Glutamatergic neuron (in vitro differentiated cells): ENCODE data around the gene TRIO. TPM values are rescaled to one million over a fixed set of nuclear protein-coding genes. Genes with fewer than 3 reads are reported as not detected.
A peak's percentile ranks its signal among the peaks of the same experiment; 100 is the strongest.

Source experiments
- DNase-seq: peaks from one replicate; pipeline ENCODE4 v3.0.0; 2022
- H3K27ac Mint-ChIP-seq: one replicate; pipeline ENCODE4 v1.8.0; 2020; ENCODE audit warnings: mild to moderate bottlenecking, mixed read lengths, inconsistent platforms; ENCODE audit not compliant: unreplicated experiment
- H3K27me3 Mint-ChIP-seq: one replicate; pipeline ENCODE4 v1.8.0; 2020; ENCODE audit warnings: mild to moderate bottlenecking, moderate library complexity, mixed read lengths, inconsistent platforms; ENCODE audit not compliant: unreplicated experiment
- H3K36me3 Mint-ChIP-seq: one replicate; pipeline ENCODE4 v1.8.0; 2020; ENCODE audit warnings: mild to moderate bottlenecking, mixed read lengths, inconsistent platforms; ENCODE audit not compliant: unreplicated experiment
- H3K4me1 Mint-ChIP-seq: one replicate; pipeline ENCODE4 v1.8.0; 2020; ENCODE audit warnings: mild to moderate bottlenecking, low read depth, mixed read lengths, inconsistent platforms; ENCODE audit not compliant: unreplicated experiment
- H3K4me3 Mint-ChIP-seq: one replicate; pipeline ENCODE4 v1.8.0; 2020; ENCODE audit warnings: mild to moderate bottlenecking, mixed read lengths, inconsistent platforms; ENCODE audit not compliant: unreplicated experiment
- H3K9me3 Mint-ChIP-seq: one replicate; pipeline ENCODE4 v1.8.0; 2020; ENCODE audit warnings: mild to moderate bottlenecking, moderate library complexity, mixed read lengths, inconsistent platforms; ENCODE audit not compliant: unreplicated experiment
- total RNA-seq: library from RNA; stranded (reverse); fragmentation: NEBNext Ultra II Directional; extraction: Animal tissue kit (Norgen Biotek cat#: 25700); gene quantifications from one replicate; pipeline ENCODE4 v1.2.1, GENCODE V29; 2021; ENCODE audit not compliant: unreplicated experiment
- TF ChIP-seq, protein P1 (sequence below): fragments of 200-600 bp; sonication (generic); IDR thresholded peaks from one replicate; pipeline ENCODE4 v1.5.0; 2021; ENCODE audit not compliant: partially characterized antibody, unreplicated experiment

The TRIO gene
- total RNA-seq, 1 donor from 2014 or later = 281 TPM

- Mint-ChIP-seq H3K4me1 (peaks cover 45% of the 10 kb centered on the region), H3K36me3 (peaks cover 5% of the 10 kb centered on the region), H3K27me3 (no peaks in the 10 kb centered on the region), H3K4me3 (no peak overlapping the region), H3K27ac (peak overlapping the region; percentile 44), H3K9me3 (peaks cover 2% of the 10 kb centered on the region)
- TF ChIP-seq, protein P1, sequence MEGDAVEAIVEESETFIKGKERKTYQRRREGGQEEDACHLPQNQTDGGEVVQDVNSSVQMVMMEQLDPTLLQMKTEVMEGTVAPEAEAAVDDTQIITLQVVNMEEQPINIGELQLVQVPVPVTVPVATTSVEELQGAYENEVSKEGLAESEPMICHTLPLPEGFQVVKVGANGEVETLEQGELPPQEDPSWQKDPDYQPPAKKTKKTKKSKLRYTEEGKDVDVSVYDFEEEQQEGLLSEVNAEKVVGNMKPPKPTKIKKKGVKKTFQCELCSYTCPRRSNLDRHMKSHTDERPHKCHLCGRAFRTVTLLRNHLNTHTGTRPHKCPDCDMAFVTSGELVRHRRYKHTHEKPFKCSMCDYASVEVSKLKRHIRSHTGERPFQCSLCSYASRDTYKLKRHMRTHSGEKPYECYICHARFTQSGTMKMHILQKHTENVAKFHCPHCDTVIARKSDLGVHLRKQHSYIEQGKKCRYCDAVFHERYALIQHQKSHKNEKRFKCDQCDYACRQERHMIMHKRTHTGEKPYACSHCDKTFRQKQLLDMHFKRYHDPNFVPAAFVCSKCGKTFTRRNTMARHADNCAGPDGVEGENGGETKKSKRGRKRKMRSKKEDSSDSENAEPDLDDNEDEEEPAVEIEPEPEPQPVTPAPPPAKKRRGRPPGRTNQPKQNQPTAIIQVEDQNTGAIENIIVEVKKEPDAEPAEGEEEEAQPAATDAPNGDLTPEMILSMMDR = no peak
- DNase-seq = no peak
These were observed 298.5 kb downstream of the TRIO start for GRCh38 chr5:14441641-14442040.

- H3K36me3 Mint-ChIP-seq = no peaks in the 10 kb centered on the region
- H3K9me3 Mint-ChIP-seq = peaks cover 2% of the 10 kb centered on the region
- peaks cover 48% of the 10 kb centered on the region for H3K4me1 Mint-ChIP-seq
- no peak overlapping the region for H3K4me3 Mint-ChIP-seq
- TF ChIP-seq, protein P1 = no peak
- H3K27me3 Mint-ChIP-seq = no peaks in the 10 kb centered on the region
- DNase-seq = no peak
- no peak overlapping the region for H3K27ac Mint-ChIP-seq
These were observed 299.4 kb downstream of the TRIO start for GRCh38 chr5:14442536-14442935.

DNA sequence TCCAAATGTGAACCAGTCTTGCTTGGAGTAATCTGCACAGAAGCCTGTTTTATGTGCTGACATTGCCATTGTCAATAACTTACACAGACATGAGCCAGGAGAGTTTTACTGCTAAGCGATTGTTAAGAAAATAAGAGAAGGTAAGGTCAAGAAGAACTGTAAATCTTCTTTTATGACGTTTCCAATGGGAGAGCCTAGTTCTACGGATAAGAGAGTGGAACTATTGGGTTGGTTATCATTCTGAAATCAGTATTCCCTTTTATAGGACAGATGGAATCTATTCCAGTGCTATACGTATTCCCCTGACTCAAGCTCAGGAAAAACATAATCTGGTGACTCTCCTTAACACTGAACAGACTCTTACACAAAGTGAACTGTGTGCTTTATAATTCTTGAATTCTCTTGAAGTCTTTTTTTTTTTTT, 300.5 kb downstream of the TRIO start:
- H3K36me3 Mint-ChIP-seq = no peaks in the 10 kb centered on the region
- no peak for DNase-seq
- peak overlapping the region; percentile 41 for H3K27ac Mint-ChIP-seq
- peaks cover 4% of the 10 kb centered on the region for H3K9me3 Mint-ChIP-seq
- peaks cover 3% of the 10 kb centered on the region for H3K27me3 Mint-ChIP-seq
- peaks cover 57% of the 10 kb centered on the region for H3K4me1 Mint-ChIP-seq
- TF ChIP-seq, protein P1 = no peak
- H3K4me3 Mint-ChIP-seq = no peak overlapping the region

DNA sequence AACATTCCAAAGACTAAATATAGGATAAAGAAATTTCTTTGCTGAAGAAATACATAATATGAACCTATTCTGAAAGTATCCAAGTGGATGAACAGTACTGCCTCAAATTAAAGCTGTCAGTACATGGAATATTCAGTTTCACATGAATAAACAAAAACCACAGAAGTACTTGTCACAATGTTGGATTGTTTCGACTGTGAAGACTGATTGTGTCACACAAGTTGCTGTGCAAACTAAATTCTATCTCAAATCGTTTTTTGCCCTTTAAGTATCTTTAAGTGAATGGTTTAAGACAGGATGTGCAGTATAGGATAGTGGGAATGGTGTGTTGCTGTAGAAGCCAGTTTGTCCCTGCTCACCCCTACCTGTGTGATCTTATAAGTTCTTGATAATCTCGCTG, 301.0 kb downstream of the TRIO start:
- Mint-ChIP-seq H3K27ac (no peak overlapping the region), H3K4me3 (no peak overlapping the region), H3K4me1 (peaks cover 62% of the 10 kb centered on the region), H3K36me3 (no peaks in the 10 kb centered on the region), H3K27me3 (peaks cover 3% of the 10 kb centered on the region), H3K9me3 (peaks cover 4% of the 10 kb centered on the region)
- no peak for DNase-seq
- TF ChIP-seq, protein P1 = no peak

- DNase-seq = no peak
- Mint-ChIP-seq H3K4me3 (no peak overlapping the region), H3K4me1 (peaks cover 64% of the 10 kb centered on the region), H3K27me3 (peaks cover 3% of the 10 kb centered on the region), H3K27ac (no peak overlapping the region), H3K36me3 (no peaks in the 10 kb centered on the region), H3K9me3 (peaks cover 4% of the 10 kb centered on the region)
- TF ChIP-seq, protein P1 = no peak
These were observed 301.9 kb downstream of the TRIO start for GRCh38 chr5:14445013-14445412.
